ENCODE data around the gene AUNIP.
A peak's percentile ranks its signal among the peaks of the same experiment; 100 is the strongest.

The AUNIP gene

GRCh38 chr1:25858906-25859789 lies at the start of gene AUNIP:
AUNIP (minus strand) TSS chr1:25859457; CDS start chr1:25859357, 100 bp downstream.
- DNase-seq = peak; percentile 84

GRCh38 chr1:25909040-25909439 lies 49.8 kb upstream of the AUNIP start:
- no peak for DNase-seq

GRCh38 chr1:25908161-25908560 lies 48.9 kb upstream of the AUNIP start:
- DNase-seq = no peak

- DNase-seq = no peak
Measured at GRCh38 chr1:25907601-25908000, 48.3 kb upstream of the AUNIP start.

GRCh38 chr1:25906644-25907300 lies 47.5 kb upstream of the AUNIP start:
- peak; percentile 6 for DNase-seq

GRCh38 chr1:25905680-25906643 lies 46.7 kb upstream of the AUNIP start, which contains the start of gene STMN1:
STMN1 (minus strand) TSS chr1:25906419; CDS start chr1:25904676, 1,743 bp downstream.
- DNase-seq = peak; percentile 89

- peak; percentile 92 for DNase-seq
Measured at GRCh38 chr1:25904943-25905679, 45.9 kb upstream of the AUNIP start.

- DNase-seq = no peak
Measured at GRCh38 chr1:25903986-25904385, 44.7 kb upstream of the AUNIP start.

- DNase-seq = no peak
Measured at GRCh38 chr1:25902462-25902861, 43.2 kb upstream of the AUNIP start.

GRCh38 chr1:25900219-25900618 lies 41.0 kb upstream of the AUNIP start:
- DNase-seq = no peak

GRCh38 chr1:25899792-25900191 lies 40.5 kb upstream of the AUNIP start:
- DNase-seq = no peak

- no peak for DNase-seq
Measured at GRCh38 chr1:25898223-25899015, 39.2 kb upstream of the AUNIP start.

- no peak for DNase-seq
Measured at GRCh38 chr1:25897754-25898153, 38.5 kb upstream of the AUNIP start.

GRCh38 chr1:25896266-25896665 lies 37.0 kb upstream of the AUNIP start:
- no peak for DNase-seq

- peak; percentile 93 for DNase-seq
Measured at GRCh38 chr1:25895365-25895990, 36.2 kb upstream of the AUNIP start.

GRCh38 chr1:25893116-25893515 lies 33.9 kb upstream of the AUNIP start:
- no peak for DNase-seq

- DNase-seq = no peak
Measured at GRCh38 chr1:25891606-25892005, 32.3 kb upstream of the AUNIP start.

- DNase-seq = no peak
Measured at GRCh38 chr1:25890239-25891034, 31.2 kb upstream of the AUNIP start.

- DNase-seq = no peak
Measured at GRCh38 chr1:25889470-25889869, 30.2 kb upstream of the AUNIP start.

- DNase-seq = no peak
Measured at GRCh38 chr1:25888426-25888987, 29.2 kb upstream of the AUNIP start.
